NCI-H146 treated with DMSO at 0.1 percent for 48 hours (cell line): ENCODE data around the gene CST7.
"Not testable (repeated sequence)": the region's sequence is repeated elsewhere in the genome, so short reads cannot be mapped to it uniquely, and the experiment has no call there.

Experiments
- DNase-seq: peaks from one replicate; lab custom pipeline; 2025; ENCODE audit not compliant: unreplicated experiment; lab: John Stamatoyannopoulos, UW

The CST7 gene

GRCh38 chr20:24929867-24930723 is 19.0 kb upstream of the CST7 start:
- DNase-seq = not testable (repeated sequence)

DNA sequence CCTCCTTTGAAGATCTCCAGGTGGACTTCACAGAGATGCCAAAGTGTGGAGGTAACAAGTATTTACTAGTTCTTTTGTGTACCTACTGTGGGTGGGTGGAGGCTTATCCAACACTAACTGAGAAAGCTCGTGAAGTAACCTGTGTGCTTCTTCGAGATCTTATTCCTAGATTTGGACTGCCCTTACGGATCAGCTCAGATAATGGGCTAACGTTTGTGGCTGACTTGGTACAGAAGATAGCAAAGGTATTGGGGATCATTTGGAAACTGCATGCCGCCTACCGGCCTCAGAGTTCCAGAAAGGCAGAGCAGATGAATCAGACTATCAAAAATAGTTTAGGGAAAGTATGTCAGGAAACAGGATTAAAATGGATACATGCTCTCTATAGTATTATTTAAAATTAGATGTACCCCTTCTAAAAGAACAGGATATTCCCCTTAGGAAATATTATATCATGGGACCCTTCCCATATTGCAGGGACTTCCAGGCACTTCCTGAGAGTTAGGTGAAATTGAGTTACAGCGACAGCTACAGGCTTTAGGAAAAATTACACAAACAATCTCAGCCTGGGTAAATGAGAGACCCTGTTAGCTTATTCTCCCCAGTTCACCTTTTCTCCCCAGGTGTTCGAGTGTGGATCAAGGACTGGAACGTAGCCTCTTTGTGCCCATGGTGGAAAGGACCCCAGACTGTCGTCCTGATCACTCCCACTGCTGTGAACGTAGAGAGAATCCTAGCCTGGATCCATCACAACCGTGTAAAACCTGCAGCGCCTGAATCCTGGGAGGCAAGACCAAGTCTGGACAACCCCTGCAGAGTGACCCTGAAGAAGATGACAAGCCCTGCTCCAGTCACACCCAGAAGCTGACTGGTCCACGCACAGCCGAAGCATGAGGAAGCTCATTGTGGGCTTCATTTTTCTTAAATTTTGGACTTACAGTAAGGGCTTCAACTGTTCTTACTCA is 18.1 kb upstream of the CST7 start:
- not testable (repeated sequence) for DNase-seq

DNA sequence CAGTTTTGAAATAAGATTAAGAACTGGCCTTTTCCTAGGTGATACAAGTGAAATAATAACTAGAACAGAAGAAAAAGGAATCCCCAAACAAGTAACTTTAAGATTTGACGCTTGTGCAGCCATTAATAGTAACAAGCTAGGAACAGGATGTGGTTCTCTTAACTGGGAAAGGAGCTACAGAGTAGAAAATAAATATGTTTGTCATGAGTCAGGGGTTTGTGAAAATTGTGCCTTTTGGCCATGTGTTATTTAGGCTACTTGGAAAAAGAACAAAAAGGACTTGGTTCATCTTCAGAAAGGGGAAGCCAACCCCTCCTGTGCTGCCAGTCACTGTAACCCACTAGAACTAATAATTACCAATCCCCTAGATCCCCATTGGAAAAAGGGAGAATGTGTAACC is 17.2 kb upstream of the CST7 start:
- DNase-seq = not testable (repeated sequence)

GRCh38 chr20:24933266-24933908 is 15.7 kb upstream of the CST7 start:
- DNase-seq = no peak

- no peak for DNase-seq
Observed at GRCh38 chr20:24934101-24934661, 14.9 kb upstream of the CST7 start.

DNA sequence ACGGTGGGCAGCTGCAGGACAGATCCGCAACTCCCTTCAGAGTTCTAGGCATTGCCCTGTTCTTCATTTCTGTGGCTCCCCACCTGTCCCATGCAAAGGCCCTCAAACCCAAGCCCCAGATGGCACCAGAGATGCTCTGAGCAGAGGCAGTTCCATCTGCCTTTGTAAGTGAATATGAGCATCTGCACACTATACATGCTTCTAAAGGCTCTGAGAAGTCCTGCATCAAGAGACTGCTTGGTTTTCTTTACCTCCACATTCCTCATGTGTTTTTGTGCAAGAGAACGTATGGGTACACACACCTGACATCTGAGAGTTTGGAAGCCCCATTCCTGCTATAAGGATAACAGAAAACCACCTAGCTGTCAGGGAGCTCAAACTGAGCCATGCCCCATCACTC is 14.4 kb upstream of the CST7 start:
- no peak for DNase-seq

GRCh38 chr20:24935140-24935539 is 13.9 kb upstream of the CST7 start:
- no peak for DNase-seq

DNA sequence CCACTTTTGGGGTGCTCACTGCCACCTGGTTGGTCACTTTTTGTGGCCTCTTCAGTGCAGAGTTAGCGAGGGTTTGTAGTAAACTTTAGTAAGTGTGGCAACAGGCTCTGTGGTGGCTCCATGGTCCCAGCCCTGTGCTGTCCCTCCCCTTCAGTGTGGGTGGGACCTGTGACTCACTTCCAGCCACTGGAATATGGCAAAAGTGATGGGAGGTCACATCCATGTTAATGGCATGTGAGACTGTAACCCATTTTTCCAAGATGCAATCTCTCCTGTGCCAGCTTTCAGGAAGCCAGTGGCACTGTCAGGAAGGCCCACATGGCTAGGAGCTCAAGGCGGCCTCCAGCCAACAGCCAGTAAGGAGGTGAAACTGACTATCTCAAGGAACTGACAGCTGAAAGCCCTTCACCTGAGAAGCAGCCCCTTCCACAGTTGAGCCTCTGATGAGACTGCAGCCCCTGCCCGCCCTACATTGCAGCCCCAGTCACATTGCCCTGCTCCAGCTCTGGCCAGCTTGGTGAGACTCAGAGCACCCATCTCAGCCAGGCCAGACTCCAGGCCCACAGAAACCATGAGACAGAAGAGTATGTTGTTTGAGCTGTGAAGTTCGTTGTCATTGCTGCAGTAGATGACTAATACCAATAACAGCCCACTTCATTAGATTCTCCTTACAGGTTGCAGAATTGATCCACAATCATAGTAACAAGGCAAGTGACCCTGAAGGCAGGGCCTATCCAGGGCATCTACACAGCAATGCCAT is 13.1 kb upstream of the CST7 start:
- no peak for DNase-seq

GRCh38 chr20:24936526-24937407 is 12.3 kb upstream of the CST7 start:
- no peak for DNase-seq

DNA sequence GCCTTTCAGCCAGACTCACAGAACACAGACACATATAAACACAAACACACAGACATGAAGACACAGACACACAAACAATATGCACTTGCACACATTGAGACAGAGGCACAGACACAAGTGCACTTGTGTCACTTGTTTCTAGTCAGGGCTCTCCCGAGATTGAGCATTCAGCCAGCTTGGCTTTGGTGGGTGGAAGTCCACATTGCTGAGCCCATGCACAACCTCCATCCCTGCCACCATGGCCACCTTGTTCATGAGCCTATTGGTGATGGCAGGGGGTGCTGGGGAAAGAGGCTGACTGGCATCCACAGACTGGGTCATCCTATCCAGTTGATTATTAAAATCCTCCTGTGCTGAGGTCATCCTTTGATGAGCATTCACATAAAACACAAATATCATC is 11.5 kb upstream of the CST7 start:
- no peak for DNase-seq

DNA sequence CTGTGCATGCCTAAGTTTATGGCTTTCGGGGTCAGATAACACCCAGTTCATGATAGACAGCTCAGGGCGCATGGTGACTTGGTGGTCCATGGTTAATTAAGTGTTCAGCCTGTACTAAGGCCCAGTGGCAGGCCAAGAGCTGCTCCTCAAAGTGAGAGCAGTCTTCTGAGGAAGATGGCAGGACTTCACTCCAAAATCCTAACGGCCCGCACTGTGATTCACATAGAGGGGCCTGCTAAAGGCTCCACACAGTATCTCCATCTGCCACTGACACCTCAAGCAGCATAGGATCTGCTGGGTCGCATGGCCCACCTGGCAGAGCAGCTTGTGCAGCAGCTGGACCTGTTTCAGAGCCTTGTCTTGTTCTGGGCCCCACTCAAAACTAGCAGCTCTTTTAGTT is 10.6 kb upstream of the CST7 start:
- DNase-seq = no peak

DNA sequence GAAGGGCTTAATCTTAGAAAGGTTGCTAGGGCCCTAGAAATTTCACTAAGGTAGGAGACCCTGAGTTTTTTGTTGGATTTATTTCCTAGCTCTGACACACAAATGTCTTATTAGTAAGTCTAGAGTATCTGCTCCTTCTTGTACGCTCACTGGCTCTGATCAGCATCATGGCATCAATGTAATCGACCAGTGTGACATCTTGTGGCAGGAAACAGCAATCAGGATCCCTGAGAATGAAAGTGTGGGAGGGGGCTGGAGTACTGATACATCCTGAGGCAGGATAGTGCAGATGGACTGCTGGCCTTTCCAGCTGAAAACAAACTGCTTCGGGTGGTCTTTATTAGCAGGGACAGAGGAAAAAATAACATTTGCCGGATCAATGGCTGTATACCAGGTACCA is 10.0 kb upstream of the CST7 start:
- no peak for DNase-seq

DNA sequence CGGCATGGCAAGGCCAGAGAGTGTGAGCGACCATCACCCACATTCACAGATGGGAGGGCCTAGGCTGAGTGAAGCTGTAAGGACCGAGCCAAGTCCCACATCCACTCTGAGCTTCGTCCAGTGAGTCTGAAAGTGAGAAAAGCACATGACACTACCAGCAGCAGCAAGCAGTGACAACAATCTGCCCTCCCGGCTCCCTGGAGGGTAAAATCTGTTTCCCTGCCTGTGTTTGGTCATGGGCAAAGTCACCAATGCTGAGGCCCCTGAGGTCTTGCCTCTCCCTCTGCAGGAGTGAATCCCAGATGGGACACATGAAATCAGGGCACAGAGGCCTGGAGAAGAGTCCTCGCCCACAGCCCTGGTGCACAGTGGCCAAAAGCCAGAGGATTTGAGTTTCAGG is 6.4 kb upstream of the CST7 start:
- DNase-seq = no peak

GRCh38 chr20:24943196-24943595 is 5.9 kb upstream of the CST7 start:
- DNase-seq = no peak

DNA sequence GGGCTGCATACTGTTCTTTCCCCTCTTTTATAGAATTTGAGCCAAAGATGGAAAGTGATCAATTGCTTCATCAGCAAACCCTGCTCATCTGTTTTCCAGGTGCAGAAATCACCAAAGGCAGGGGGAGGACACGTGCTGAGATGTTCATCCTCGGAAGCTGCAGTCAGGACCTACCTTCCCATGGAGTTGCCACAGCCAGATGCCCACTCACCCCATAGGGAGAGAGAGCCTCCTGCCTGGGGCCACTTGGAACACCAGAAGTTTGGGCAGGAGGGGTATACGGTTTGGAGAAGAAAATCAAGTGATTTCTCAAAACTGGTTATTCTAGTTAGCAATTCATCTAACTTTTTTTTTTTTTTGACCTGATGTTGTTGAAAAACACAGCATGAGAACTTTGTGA is 5.3 kb upstream of the CST7 start:
- no peak for DNase-seq

DNA sequence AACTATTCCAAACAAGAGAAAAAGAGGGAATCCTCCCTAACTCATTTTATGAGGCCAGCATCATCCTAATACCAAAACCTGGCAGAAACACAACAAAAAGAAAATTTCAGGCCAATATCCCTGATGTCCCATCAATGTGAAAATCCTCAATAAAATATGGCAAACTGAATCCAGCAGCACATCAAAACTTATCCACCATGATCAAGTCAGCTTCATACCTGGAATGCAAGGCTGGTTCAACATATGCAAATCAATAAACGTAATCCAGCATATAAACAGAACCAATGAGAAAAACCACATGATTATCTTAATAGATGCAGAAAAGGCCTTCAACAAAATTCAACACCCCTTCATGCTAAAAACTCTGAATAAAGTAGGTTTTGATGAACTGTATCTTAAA is 2.7 kb upstream of the CST7 start:
- DNase-seq = not testable (repeated sequence)

GRCh38 chr20:24948396-24948938 is 602 bp upstream of the CST7 start:
- not testable (repeated sequence) for DNase-seq

DNA sequence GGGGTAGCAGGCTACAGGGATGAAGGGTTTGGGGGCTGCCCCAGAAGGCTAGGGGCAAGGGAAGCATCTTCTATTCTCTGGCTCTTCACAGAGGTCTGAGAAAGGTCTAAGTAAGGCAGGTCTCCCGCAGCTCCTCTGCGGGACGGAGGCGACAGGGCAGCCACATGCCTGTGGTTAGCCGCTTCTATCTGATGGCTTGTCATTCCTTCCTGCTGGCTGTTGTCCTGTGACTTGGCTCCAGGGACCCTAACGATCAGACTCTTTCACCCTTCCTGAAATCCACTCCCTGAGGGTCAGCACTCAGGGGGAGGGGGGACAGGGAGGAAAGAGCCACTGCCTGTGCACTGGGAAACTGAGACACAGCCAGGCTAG is 673 bp downstream of the CST7 start:
- DNase-seq = no peak

DNA sequence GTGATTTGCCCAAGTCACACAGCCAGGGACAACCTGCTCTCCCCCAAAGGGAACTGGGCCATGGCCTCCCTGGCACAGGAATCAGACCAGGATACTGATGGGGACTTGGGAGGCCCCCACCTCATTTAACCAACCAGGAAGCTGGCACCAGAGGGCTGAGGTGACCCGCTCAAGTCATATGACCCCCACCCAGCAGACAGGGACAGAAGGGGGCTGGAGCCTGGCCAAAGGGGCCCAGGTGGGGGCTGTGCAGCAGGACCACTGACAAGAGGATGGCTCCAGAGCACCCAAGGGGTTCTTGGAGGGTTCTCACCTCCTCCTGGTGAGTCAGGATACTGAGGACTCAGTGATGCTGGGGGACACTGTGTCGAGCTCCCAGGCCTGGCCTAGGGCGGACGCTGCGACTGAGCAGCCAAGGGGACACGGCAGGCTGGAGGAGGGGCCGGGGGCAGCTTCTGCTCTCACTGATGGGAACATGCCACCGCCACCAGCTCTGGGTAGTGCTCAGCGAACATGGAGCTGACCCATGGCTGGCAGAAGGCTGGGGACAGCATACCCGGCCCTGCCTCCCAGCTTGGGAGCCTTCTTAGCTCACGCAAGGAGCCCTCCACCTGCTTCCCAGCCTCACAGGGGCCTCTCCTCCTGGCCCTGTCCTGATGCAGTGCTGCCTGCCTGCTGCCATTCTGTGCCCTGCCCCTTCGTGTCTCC is 1.2 kb downstream of the CST7 start:
- no peak for DNase-seq
